ENCODE data around the gene ENOX1. TPM values are rescaled to one million over a fixed set of nuclear protein-coding genes. Genes with fewer than 3 reads are reported as not detected.

Gene ENOX1
- total and polyA plus RNA-seq, 4 experiments from 2014 or later = not detected

DNA sequence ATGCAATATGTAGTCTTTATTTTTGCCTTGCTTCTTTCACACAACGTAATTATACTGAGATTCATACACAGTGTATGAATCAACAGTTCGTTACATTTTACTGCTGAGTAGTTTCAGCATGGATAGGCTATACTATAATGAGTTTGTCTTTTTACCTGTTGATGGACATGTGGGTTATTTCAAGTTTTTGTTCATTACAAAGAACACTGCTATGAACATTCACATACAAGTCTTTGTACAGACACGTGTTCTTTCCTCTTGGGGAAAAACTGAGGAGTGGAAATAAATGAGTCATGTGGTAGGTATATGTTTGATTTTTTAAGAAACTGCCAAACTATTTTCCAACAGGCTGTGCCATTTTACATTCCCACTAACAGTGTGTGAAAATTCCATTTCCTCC, 35.1 kb downstream of the ENOX1 start:
- intact Hi-C loops (cut with micrococcal nuclease) = no loop called here
- Histone ChIP-seq H3K9me3 (ENCODE audit: control insufficient read depth in 1 of 2, low read length in 2 of 2) (no peaks in the 10 kb centered on the region), H3K36me3 (ENCODE audit: insufficient read depth, low read length) (no peaks in the 10 kb centered on the region), H3K4me3 (ENCODE audit: low read length in 2 of 2) (no peak overlapping the region), H3K27ac (ENCODE audit: low read depth, low read length) (no peak overlapping the region), H3K27me3 (ENCODE audit: insufficient read depth, low read length) (no peaks in the 10 kb centered on the region), H3K4me1 (ENCODE audit: insufficient read depth, low read length) (no peaks in the 10 kb centered on the region)
- no peaks in the 10 kb centered on the region for H3K4me1 Mint-ChIP-seq
- no peak overlapping the region for H3K4me3 Mint-ChIP-seq
- CTCF ChIA-PET (ENCODE audit: partially characterized antibody) = no interaction called here
- POLR2A ChIA-PET (ENCODE audit: partially characterized antibody) = no interaction called here
- H3K27me3 Mint-ChIP-seq = peaks cover 0 to 4% of the 10 kb centered on the region in 2 donors
- no peaks in the 10 kb centered on the region for H3K36me3 Mint-ChIP-seq
- H3K27ac Mint-ChIP-seq = no peak overlapping the region
- DNase-seq = no peak
- H3K9me3 Mint-ChIP-seq = no peaks in the 10 kb centered on the region

DNA sequence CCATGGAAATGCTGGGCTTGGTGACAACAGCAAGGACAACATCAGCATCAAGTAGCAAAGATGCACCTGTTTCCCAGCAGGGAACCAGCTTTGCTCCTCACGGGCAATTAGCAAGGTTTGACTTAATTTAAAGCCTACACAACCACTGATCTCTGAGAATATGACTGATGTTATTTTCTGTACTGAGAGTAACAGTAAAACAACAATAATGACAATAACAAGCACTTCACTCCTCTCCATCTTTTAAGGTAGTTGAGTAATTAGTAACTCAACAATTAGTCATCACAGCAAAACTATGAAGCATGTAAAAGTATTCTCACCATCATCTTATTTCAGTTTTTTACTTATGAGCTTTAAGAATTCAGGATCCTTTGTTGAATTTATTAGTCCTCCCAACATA, 37.3 kb downstream of the ENOX1 start:
- Mint-ChIP-seq H3K9me3 (no peaks in the 10 kb centered on the region), H3K4me1 (no peaks in the 10 kb centered on the region), H3K4me3 (no peak overlapping the region), H3K27ac (no peak overlapping the region), H3K36me3 (no peaks in the 10 kb centered on the region), H3K27me3 (no peaks in the 10 kb centered on the region)
- no peaks in the 10 kb centered on the region for H3K27me3 ChIP-seq (ENCODE audit: insufficient read depth, low read length)
- DNase-seq = no peak
- POLR2A ChIA-PET (ENCODE audit: partially characterized antibody) = no interaction called here
- H3K4me3 ChIP-seq (ENCODE audit: low read length in 2 of 2) = no peak overlapping the region
- no peaks in the 10 kb centered on the region for H3K9me3 ChIP-seq (ENCODE audit: control insufficient read depth in 1 of 2, low read length in 2 of 2)
- intact Hi-C loops (cut with micrococcal nuclease) = no loop called here
- CTCF ChIA-PET (ENCODE audit: partially characterized antibody) = no interaction called here
- H3K36me3 ChIP-seq (ENCODE audit: insufficient read depth, low read length) = no peaks in the 10 kb centered on the region
- no peak overlapping the region for H3K27ac ChIP-seq (ENCODE audit: low read depth, low read length)
- H3K4me1 ChIP-seq (ENCODE audit: insufficient read depth, low read length) = no peaks in the 10 kb centered on the region

DNA sequence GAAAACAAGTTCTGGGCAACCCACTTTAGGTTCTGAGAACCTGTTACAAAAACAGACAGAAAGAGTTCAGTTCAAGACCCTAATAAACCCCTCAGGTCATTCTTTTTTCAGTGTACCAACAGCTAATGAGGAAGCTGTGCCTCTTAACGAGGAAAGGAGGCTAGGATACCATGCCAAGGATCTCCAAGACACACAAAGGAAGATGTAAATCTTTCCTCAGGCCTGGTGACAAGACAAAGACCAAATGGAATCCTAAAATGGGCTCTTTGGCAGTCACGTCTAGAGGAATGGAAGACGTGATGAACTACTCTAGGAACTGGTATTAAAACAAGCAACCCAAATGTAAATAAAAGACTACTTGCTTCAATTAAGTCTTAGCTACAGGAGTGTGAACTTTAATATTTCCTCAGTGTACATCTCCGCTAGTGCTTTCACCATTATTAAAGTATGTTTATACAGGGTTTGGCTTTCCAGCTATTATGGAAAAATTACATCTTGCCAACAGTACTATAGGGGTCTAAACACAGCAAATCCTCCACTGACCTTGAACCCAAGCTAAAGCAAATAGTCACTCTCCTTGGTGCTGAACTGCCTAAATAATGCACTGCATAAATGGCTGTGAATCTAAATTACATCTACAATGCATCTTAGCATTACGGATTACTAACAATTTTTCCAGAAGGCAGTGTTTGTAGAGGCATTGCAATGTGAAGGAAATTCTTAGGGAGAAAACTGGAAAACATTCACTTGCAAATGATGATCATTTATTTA, 42.3 kb downstream of the ENOX1 start:
- no peak overlapping the region for H3K27ac Mint-ChIP-seq
- ChIA-PET POLR2A (ENCODE audit: partially characterized antibody) (no interaction called here), CTCF (ENCODE audit: partially characterized antibody) (no interaction called here)
- Histone ChIP-seq H3K9me3 (ENCODE audit: control insufficient read depth in 1 of 2, low read length in 2 of 2) (no peaks in the 10 kb centered on the region), H3K4me3 (ENCODE audit: low read length in 2 of 2) (no peak overlapping the region), H3K4me1 (ENCODE audit: insufficient read depth, low read length) (no peaks in the 10 kb centered on the region), H3K27me3 (ENCODE audit: insufficient read depth, low read length) (no peaks in the 10 kb centered on the region), H3K36me3 (ENCODE audit: insufficient read depth, low read length) (no peaks in the 10 kb centered on the region), H3K27ac (ENCODE audit: low read depth, low read length) (no peak overlapping the region)
- H3K27me3 Mint-ChIP-seq = peaks cover 3 to 6% of the 10 kb centered on the region in 2 donors
- no peaks in the 10 kb centered on the region for H3K4me1 Mint-ChIP-seq
- H3K9me3 Mint-ChIP-seq = no peaks in the 10 kb centered on the region
- DNase-seq = no peak
- intact Hi-C loops (cut with micrococcal nuclease) = no loop called here
- H3K4me3 Mint-ChIP-seq = no peak overlapping the region
- no peaks in the 10 kb centered on the region for H3K36me3 Mint-ChIP-seq

DNA sequence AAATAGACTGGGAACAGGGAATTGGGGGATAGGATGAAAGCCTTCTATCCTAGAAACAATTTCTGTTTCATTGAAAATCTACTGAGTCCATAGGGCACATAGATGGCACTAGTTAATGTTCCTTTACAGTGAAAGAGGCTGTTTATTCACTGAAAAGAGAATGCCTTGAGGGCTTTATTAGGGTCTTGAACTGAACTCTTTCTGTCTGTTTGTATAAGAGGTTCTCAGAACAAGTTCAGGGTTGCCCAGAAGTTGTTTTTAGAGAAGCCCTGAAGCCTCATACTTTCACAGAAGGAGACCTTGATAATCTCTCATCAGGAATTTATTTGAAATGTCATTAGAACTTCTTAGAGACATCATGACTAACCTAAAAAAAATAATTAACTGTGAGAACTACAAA, 43.9 kb downstream of the ENOX1 start:
- ChIA-PET CTCF (ENCODE audit: partially characterized antibody) (no interaction called here), POLR2A (ENCODE audit: partially characterized antibody) (no interaction called here)
- Mint-ChIP-seq H3K9me3 (no peaks in the 10 kb centered on the region), H3K4me3 (no peak overlapping the region), H3K27me3 (peaks cover 3 to 6% of the 10 kb centered on the region in 2 donors), H3K36me3 (no peaks in the 10 kb centered on the region), H3K4me1 (no peaks in the 10 kb centered on the region), H3K27ac (no peak overlapping the region)
- no peaks in the 10 kb centered on the region for H3K27me3 ChIP-seq (ENCODE audit: insufficient read depth, low read length)
- no peak for DNase-seq
- H3K4me3 ChIP-seq (ENCODE audit: low read length in 2 of 2) = no peak overlapping the region
- H3K36me3 ChIP-seq (ENCODE audit: insufficient read depth, low read length) = no peaks in the 10 kb centered on the region
- no peaks in the 10 kb centered on the region for H3K4me1 ChIP-seq (ENCODE audit: insufficient read depth, low read length)
- no peaks in the 10 kb centered on the region for H3K9me3 ChIP-seq (ENCODE audit: control insufficient read depth in 1 of 2, low read length in 2 of 2)
- intact Hi-C loops (cut with micrococcal nuclease) = no loop called here
- no peak overlapping the region for H3K27ac ChIP-seq (ENCODE audit: low read depth, low read length)

DNA sequence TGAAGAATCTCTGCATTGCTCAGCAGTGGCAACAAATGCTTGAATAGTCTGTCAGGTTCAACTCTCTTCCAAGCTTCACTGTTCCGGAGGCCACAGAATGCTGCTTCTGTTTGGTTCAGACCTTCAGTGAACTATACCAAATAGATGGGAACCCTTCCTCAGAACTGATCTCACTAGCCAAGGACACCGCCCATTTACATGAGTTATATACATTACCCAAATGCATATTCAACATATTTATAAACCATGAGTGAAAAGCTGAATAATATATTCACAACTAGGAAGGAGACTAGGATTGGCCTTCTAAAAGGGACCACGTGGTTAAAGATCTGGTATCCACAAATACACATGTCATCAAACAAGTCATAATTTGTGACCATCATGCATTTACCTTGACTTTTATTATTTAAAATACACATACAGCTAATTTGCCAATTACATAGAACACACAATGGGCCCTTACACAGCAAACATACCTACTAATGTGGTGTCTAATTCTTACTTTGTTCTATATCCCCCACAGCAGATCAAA, 49.3 kb downstream of the ENOX1 start:
- no peak for DNase-seq
- Mint-ChIP-seq H3K27me3 (peaks cover 0 to 2% of the 10 kb centered on the region in 2 donors), H3K9me3 (no peaks in the 10 kb centered on the region), H3K4me1 (no peaks in the 10 kb centered on the region), H3K27ac (no peak overlapping the region), H3K36me3 (no peaks in the 10 kb centered on the region), H3K4me3 (no peak overlapping the region)
- H3K9me3 ChIP-seq (ENCODE audit: control insufficient read depth in 1 of 2, low read length in 2 of 2) = no peaks in the 10 kb centered on the region
- ChIA-PET POLR2A (ENCODE audit: partially characterized antibody) (interaction anchor here (0.8 kb wide), 1 partner anchor 74 kb away, joined by 3 read pairs; no protein-coding TSS in a partner anchor), CTCF (ENCODE audit: partially characterized antibody) (no interaction called here)
- intact Hi-C loops (cut with micrococcal nuclease) = no loop called here
- no peaks in the 10 kb centered on the region for H3K27me3 ChIP-seq (ENCODE audit: insufficient read depth, low read length)
- no peak overlapping the region for H3K4me3 ChIP-seq (ENCODE audit: low read length in 2 of 2)
- H3K4me1 ChIP-seq (ENCODE audit: insufficient read depth, low read length) = no peaks in the 10 kb centered on the region
- no peaks in the 10 kb centered on the region for H3K36me3 ChIP-seq (ENCODE audit: insufficient read depth, low read length)
- no peak overlapping the region for H3K27ac ChIP-seq (ENCODE audit: low read depth, low read length)

DNA sequence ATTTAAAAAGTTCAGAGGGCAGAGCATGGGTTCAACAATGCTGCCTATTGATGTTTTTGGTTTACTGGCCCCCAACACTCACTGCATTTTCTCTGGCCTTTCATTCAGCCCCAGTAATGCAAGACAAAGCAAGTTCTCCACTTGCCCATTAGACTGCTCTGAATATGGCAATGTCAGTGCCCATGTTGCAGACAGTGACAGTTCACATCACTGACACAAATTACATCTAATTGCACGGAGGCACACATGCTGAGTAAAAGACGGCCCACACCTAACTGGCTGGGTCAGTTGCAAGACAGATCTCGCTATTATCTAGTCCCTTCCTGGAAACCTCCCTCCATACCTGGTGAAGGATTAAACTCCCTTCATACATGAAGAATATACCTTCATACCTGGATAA, 54.0 kb downstream of the ENOX1 start:
- Histone ChIP-seq H3K27me3 (ENCODE audit: insufficient read depth, low read length) (no peaks in the 10 kb centered on the region), H3K36me3 (ENCODE audit: insufficient read depth, low read length) (no peaks in the 10 kb centered on the region), H3K4me1 (ENCODE audit: insufficient read depth, low read length) (no peaks in the 10 kb centered on the region), H3K4me3 (ENCODE audit: low read length in 2 of 2) (no peak overlapping the region), H3K9me3 (ENCODE audit: control insufficient read depth in 1 of 2, low read length in 2 of 2) (no peaks in the 10 kb centered on the region), H3K27ac (ENCODE audit: low read depth, low read length) (no peak overlapping the region)
- H3K4me3 Mint-ChIP-seq = no peak overlapping the region
- CTCF ChIA-PET (ENCODE audit: partially characterized antibody) = no interaction called here
- intact Hi-C loops (cut with micrococcal nuclease) = no loop called here
- H3K9me3 Mint-ChIP-seq = no peaks in the 10 kb centered on the region
- H3K4me1 Mint-ChIP-seq = no peaks in the 10 kb centered on the region
- no peaks in the 10 kb centered on the region for H3K36me3 Mint-ChIP-seq
- H3K27ac Mint-ChIP-seq = no peak overlapping the region
- POLR2A ChIA-PET (ENCODE audit: partially characterized antibody) = no interaction called here
- H3K27me3 Mint-ChIP-seq = peaks cover 2 to 5% of the 10 kb centered on the region in 2 donors
- DNase-seq = no peak

DNA sequence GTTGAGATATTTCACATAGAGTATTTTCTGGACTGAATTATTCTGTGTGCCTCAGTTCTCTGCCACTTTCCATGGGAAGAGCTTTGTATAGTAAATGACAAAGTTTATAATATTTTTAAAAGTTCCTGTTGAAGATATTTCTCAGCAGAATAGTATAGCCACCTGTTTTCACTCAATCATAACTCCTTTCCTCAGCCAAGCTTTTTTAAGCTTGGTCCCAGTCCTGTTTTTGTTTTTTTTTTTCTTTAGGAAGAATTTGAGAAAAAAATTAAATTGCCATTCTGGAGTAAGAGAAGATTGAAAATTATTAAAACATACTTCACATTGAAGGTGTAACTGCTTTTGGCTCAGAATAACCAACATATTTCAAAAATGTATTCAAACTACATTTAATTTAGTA, 55.5 kb downstream of the ENOX1 start:
- ChIA-PET POLR2A (ENCODE audit: partially characterized antibody) (no interaction called here), CTCF (ENCODE audit: partially characterized antibody) (no interaction called here)
- H3K27me3 Mint-ChIP-seq = peaks cover 3 to 5% of the 10 kb centered on the region in 2 donors

More for the DNA sequence above, 55.5 kb downstream of the ENOX1 start:
- H3K27ac ChIP-seq (ENCODE audit: low read depth, low read length) = no peak overlapping the region
- Mint-ChIP-seq H3K27ac (no peak overlapping the region), H3K9me3 (no peaks in the 10 kb centered on the region), H3K36me3 (no peaks in the 10 kb centered on the region), H3K4me1 (no peaks in the 10 kb centered on the region), H3K4me3 (no peak overlapping the region)
- H3K36me3 ChIP-seq (ENCODE audit: insufficient read depth, low read length) = no peaks in the 10 kb centered on the region
- no peaks in the 10 kb centered on the region for H3K27me3 ChIP-seq (ENCODE audit: insufficient read depth, low read length)
- intact Hi-C loops (cut with micrococcal nuclease) = no loop called here
- H3K4me3 ChIP-seq (ENCODE audit: low read length in 2 of 2) = no peak overlapping the region
- H3K4me1 ChIP-seq (ENCODE audit: insufficient read depth, low read length) = no peaks in the 10 kb centered on the region
- no peaks in the 10 kb centered on the region for H3K9me3 ChIP-seq (ENCODE audit: control insufficient read depth in 1 of 2, low read length in 2 of 2)
- DNase-seq = no peak

Measured in CD4-positive, alpha-beta memory T cell (primary cell).